GM18907 (cell line): ENCODE measurements around the gene PNMA8A.
"Not testable (repeated sequence)": the region's sequence is repeated elsewhere in the genome, so short reads cannot be mapped to it uniquely, and the experiment has no call there.

Source experiments
- ATAC-seq: cut with Tn5 transposase; IDR thresholded peaks from one replicate; pipeline ENCODE4 v1.9.1; 2021; ENCODE audit warnings: mild to moderate bottlenecking, moderate library complexity; ENCODE audit not compliant: unreplicated experiment

Gene PNMA8A

GRCh38 chr19:46471116-46471733 is at the start of gene PNMA8A:
TSS of gene PNMA8A (minus strand) at chr19:46471563. CDS start at chr19:46471035, 528 bp downstream.
- ATAC-seq = no peak

GRCh38 chr19:46520616-46521015 is 49.3 kb upstream of the PNMA8A start:
- ATAC-seq = no peak

- ATAC-seq = no peak
Observed at GRCh38 chr19:46517471-46517870, 46.1 kb upstream of the PNMA8A start.

GRCh38 chr19:46515879-46516350 is 44.6 kb upstream of the PNMA8A start:
- no peak for ATAC-seq

- ATAC-seq = no peak
Observed at GRCh38 chr19:46515290-46515609, 43.9 kb upstream of the PNMA8A start.

GRCh38 chr19:46514589-46515289 is 43.4 kb upstream of the PNMA8A start:
- ATAC-seq = no peak

GRCh38 chr19:46513461-46514236 is 42.3 kb upstream of the PNMA8A start:
- ATAC-seq = no peak

GRCh38 chr19:46511237-46511636 is 39.9 kb upstream of the PNMA8A start:
- ATAC-seq = no peak

GRCh38 chr19:46508206-46508605 is 36.8 kb upstream of the PNMA8A start:
- ATAC-seq = no peak

GRCh38 chr19:46503848-46504453 is 32.6 kb upstream of the PNMA8A start:
- ATAC-seq = no peak

GRCh38 chr19:46502891-46503290 is 31.5 kb upstream of the PNMA8A start:
- no peak for ATAC-seq

GRCh38 chr19:46499692-46500091 is 28.3 kb upstream of the PNMA8A start:
- ATAC-seq = no peak

GRCh38 chr19:46497773-46498172 is 26.4 kb upstream of the PNMA8A start:
- no peak for ATAC-seq

GRCh38 chr19:46496886-46497285 is 25.5 kb upstream of the PNMA8A start:
- not testable (repeated sequence) for ATAC-seq

GRCh38 chr19:46496304-46496703 is 24.9 kb upstream of the PNMA8A start:
- no peak for ATAC-seq

- no peak for ATAC-seq
Observed at GRCh38 chr19:46495786-46496099, 24.4 kb upstream of the PNMA8A start, which contains the start of gene PNMA8B. TSS of gene PNMA8B (minus strand) at chr19:46495867. CDS start at chr19:46495465, 402 bp downstream.

- no peak for ATAC-seq
Observed at GRCh38 chr19:46494941-46495785, 23.8 kb upstream of the PNMA8A start.

- ATAC-seq = no peak
Observed at GRCh38 chr19:46494146-46494940, 23.0 kb upstream of the PNMA8A start.

GRCh38 chr19:46493236-46494145 is 22.1 kb upstream of the PNMA8A start:
- ATAC-seq = no peak
